Breast epithelium (tissue), 3 donors: ENCODE results near the gene DRD2.

Source experiments
- CTCF ChIP-seq, 3 donors: fragments of 450-650 bp; IDR thresholded peaks; one replicate each; pipeline ENCODE4 v1.5.1; 2016 to 2017; ENCODE audit warnings: antibody characterized with exemption in 3 of 3, mild to moderate bottlenecking in 3 of 3, moderate library complexity in 3 of 3
- POLR2A ChIP-seq: fragments of 450-650 bp; IDR thresholded peaks from one replicate; pipeline ENCODE4 v1.6.1; 2016; ENCODE audit warnings: antibody characterized with exemption, mild to moderate bottlenecking, moderate library complexity

DNA sequence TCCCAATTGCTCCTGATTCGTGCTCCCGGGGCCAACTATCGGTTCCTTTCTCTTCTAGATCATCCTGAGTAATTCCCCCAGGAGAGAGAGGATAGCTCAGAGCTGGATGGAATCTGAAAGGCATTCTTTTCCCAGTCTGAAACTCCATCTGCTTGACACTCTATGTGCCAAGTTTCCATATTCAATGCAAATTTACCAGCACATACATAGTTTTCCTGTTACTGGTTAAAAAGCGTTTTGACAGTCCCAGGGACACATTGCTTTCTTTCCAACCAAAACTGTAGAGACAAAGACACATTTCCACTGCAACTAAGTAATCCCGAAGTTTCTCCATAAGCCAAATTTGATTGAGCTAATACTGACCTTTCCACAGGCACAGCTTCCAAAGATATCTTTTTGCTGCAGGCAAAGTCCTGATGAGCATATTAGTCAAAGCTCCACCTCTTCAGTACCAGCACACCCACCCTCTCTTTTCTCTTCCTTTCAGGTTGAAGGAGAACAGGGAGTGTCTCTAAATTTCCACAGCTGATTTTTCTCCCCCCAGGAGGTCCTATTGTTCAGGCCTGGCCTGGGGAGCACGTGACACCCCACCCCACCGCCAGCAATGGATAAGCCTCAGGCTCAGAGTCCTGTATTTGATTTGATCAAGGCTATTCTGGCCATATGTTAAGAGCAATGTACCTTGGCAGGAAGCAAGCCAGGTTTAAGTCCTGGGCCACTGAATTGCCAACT is 97.4 kb downstream of the DRD2 start:
- TF ChIP-seq CTCF (IDR thresholded peaks at IDR 0.05): no peak
- no peak for TF ChIP-seq POLR2A
